WTC11 (cell line): ENCODE data around the gene LRRN1.

ENCODE experiments used
- ETV6 ChIP-seq: sonication (generic); formaldehyde crosslinking; IDR thresholded peaks from 2 replicates; pipeline ENCODE4 v1.8.1; 2022; ENCODE audit warnings: mild to moderate bottlenecking, missing genetic modification reagents
- SP1 ChIP-seq: sonication (generic); formaldehyde crosslinking; conservative IDR thresholded peaks from 2 replicates; pipeline ENCODE4 v1.8.1; 2022; ENCODE audit warnings: missing genetic modification reagents
- TCF7 ChIP-seq: sonication (generic); formaldehyde crosslinking; IDR thresholded peaks from 2 replicates; pipeline ENCODE4 v1.8.0; 2022; ENCODE audit warnings: mild to moderate bottlenecking, low read depth, missing genetic modification reagents, moderate library complexity
- TF ChIP-seq, protein P1 (sequence below): fragments of 200-600 bp; IDR thresholded peaks from 2 replicates; pipeline ENCODE4 v1.8.0; 2022; ENCODE audit warnings: antibody characterized with exemption
- TF ChIP-seq, protein P2 (sequence below): sonication (generic); formaldehyde crosslinking; IDR thresholded peaks from 2 replicates; pipeline ENCODE4 v1.8.0; 2022; ENCODE audit warnings: mild to moderate bottlenecking, missing genetic modification reagents
- TF ChIP-seq, protein P3 (sequence below): sonication (generic); formaldehyde crosslinking; IDR thresholded peaks from 2 replicates; pipeline ENCODE4 v1.8.1; 2022; ENCODE audit warnings: low read depth, missing genetic modification reagents, borderline replicate concordance
- TF ChIP-seq, protein P4 (sequence below): sonication (generic); formaldehyde crosslinking; conservative IDR thresholded peaks from 2 replicates; pipeline ENCODE4 v1.8.1; 2023; ENCODE audit warnings: mild to moderate bottlenecking, low read depth, missing genetic modification reagents, moderate library complexity
- TF ChIP-seq, protein P5 (sequence below): sonication (generic); formaldehyde crosslinking; conservative IDR thresholded peaks from 2 replicates; pipeline ENCODE4 v1.8.1; 2022; ENCODE audit warnings: mild to moderate bottlenecking, missing genetic modification reagents

DNA sequence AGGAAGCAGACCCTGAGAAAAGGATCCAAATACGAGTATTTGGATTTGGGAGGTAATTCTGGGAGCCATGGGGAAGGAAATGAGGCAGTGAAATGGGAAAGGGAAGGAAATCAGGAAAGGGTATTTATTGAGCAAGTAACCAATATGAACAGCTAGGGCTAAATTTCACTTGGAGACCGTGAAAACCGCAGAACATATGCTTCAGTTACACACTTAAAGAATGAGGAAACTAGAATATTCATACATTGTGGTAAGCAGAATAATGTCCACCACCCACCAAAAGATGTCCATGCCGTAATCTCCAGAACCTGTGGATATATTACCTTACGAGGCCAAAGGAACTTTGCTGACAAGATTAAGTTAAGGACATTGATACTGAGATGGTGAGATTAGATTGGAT, 63.3 kb downstream of the LRRN1 start:
- no peak for TF ChIP-seq SP1 (CRISPR knock-in tag)
- TF ChIP-seq, protein P1, sequence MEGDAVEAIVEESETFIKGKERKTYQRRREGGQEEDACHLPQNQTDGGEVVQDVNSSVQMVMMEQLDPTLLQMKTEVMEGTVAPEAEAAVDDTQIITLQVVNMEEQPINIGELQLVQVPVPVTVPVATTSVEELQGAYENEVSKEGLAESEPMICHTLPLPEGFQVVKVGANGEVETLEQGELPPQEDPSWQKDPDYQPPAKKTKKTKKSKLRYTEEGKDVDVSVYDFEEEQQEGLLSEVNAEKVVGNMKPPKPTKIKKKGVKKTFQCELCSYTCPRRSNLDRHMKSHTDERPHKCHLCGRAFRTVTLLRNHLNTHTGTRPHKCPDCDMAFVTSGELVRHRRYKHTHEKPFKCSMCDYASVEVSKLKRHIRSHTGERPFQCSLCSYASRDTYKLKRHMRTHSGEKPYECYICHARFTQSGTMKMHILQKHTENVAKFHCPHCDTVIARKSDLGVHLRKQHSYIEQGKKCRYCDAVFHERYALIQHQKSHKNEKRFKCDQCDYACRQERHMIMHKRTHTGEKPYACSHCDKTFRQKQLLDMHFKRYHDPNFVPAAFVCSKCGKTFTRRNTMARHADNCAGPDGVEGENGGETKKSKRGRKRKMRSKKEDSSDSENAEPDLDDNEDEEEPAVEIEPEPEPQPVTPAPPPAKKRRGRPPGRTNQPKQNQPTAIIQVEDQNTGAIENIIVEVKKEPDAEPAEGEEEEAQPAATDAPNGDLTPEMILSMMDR, result no peak
- TF ChIP-seq, protein P2, sequence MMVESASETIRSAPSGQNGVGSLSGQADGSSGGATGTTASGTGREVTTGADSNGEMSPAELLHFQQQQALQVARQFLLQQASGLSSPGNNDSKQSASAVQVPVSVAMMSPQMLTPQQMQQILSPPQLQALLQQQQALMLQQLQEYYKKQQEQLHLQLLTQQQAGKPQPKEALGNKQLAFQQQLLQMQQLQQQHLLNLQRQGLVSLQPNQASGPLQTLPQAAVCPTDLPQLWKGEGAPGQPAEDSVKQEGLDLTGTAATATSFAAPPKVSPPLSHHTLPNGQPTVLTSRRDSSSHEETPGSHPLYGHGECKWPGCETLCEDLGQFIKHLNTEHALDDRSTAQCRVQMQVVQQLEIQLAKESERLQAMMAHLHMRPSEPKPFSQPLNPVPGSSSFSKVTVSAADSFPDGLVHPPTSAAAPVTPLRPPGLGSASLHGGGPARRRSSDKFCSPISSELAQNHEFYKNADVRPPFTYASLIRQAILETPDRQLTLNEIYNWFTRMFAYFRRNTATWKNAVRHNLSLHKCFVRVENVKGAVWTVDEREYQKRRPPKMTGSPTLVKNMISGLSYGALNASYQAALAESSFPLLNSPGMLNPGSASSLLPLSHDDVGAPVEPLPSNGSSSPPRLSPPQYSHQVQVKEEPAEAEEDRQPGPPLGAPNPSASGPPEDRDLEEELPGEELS (CRISPR knock-in tag), result no peak
- TF ChIP-seq, protein P3, sequence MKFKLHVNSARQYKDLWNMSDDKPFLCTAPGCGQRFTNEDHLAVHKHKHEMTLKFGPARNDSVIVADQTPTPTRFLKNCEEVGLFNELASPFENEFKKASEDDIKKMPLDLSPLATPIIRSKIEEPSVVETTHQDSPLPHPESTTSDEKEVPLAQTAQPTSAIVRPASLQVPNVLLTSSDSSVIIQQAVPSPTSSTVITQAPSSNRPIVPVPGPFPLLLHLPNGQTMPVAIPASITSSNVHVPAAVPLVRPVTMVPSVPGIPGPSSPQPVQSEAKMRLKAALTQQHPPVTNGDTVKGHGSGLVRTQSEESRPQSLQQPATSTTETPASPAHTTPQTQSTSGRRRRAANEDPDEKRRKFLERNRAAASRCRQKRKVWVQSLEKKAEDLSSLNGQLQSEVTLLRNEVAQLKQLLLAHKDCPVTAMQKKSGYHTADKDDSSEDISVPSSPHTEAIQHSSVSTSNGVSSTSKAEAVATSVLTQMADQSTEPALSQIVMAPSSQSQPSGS (CRISPR knock-in tag), result no peak
- no peak for TF ChIP-seq ETV6 (CRISPR knock-in tag)
- no peak for TF ChIP-seq TCF7 (CRISPR knock-in tag)
- TF ChIP-seq, protein P4, sequence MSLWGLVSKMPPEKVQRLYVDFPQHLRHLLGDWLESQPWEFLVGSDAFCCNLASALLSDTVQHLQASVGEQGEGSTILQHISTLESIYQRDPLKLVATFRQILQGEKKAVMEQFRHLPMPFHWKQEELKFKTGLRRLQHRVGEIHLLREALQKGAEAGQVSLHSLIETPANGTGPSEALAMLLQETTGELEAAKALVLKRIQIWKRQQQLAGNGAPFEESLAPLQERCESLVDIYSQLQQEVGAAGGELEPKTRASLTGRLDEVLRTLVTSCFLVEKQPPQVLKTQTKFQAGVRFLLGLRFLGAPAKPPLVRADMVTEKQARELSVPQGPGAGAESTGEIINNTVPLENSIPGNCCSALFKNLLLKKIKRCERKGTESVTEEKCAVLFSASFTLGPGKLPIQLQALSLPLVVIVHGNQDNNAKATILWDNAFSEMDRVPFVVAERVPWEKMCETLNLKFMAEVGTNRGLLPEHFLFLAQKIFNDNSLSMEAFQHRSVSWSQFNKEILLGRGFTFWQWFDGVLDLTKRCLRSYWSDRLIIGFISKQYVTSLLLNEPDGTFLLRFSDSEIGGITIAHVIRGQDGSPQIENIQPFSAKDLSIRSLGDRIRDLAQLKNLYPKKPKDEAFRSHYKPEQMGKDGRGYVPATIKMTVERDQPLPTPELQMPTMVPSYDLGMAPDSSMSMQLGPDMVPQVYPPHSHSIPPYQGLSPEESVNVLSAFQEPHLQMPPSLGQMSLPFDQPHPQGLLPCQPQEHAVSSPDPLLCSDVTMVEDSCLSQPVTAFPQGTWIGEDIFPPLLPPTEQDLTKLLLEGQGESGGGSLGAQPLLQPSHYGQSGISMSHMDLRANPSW (CRISPR knock-in tag), result no peak
- TF ChIP-seq, protein P5, sequence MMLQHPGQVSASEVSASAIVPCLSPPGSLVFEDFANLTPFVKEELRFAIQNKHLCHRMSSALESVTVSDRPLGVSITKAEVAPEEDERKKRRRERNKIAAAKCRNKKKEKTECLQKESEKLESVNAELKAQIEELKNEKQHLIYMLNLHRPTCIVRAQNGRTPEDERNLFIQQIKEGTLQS (CRISPR knock-in tag), result no peak
